Amygdala (tissue), 56 donors: ENCODE data around the gene NUP42.
"Not testable (repeated sequence)": the region's sequence is repeated elsewhere in the genome, so short reads cannot be mapped to it uniquely, and the experiment has no call there.

ENCODE experiments used
- DNase-seq, 56 donors: peaks; one replicate each; lab custom pipeline; 2025; lab: John Stamatoyannopoulos, UW

Gene NUP42, protein sequence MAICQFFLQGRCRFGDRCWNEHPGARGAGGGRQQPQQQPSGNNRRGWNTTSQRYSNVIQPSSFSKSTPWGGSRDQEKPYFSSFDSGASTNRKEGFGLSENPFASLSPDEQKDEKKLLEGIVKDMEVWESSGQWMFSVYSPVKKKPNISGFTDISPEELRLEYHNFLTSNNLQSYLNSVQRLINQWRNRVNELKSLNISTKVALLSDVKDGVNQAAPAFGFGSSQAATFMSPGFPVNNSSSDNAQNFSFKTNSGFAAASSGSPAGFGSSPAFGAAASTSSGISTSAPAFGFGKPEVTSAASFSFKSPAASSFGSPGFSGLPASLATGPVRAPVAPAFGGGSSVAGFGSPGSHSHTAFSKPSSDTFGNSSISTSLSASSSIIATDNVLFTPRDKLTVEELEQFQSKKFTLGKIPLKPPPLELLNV

GRCh38 chr7:23181684-23182553, at the start of gene NUP42:
TSS of gene NUP42 (plus strand) at chr7:23182048. CDS start at chr7:23182086, 38 bp downstream.
- DNase-seq = peak; percentile 59 to 94 (median 87)

- DNase-seq = no peak
These were observed 48.1 kb upstream of the NUP42 start for GRCh38 chr7:23133797-23134196.

- no peak for DNase-seq
These were observed 46.1 kb upstream of the NUP42 start for GRCh38 chr7:23135755-23136154.

DNA sequence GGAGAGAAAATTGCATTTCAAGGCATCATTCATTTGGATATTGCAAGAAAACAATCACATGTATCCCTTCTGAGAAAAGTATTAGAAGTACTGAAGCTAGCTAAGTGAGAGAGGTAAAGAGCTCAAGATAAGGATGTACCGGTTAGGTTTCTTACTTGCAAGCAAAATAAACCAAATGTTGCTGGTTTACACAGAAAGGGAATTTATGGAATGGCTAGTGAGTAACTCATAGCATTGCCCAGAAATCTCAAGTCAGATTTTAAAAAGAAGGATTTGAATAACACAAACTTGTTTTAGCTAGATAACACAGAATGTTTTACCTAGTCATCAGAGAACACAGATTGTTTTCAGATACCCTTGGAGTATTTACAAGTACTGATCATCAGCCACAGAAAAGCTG, 45.6 kb upstream of the NUP42 start:
- DNase-seq = no peak

DNA sequence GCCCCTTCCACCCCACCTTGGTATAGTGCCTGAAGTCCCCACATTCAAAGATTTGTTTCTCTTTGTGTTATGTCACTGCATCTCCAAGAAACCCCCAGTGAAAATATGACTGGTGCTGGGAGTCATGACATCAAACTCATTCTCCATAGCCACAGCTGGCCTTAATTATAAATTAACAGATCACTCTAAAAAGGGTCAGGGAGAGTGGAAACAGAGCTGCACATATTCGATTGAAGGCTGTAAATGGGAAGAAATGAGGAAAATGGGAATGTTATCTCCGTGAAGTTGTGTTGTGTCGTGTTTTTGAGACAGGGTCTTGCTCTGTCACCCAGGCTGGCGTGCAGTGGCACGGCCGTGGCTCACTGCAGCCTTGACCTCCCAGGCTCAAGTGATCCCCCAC, 24.2 kb upstream of the NUP42 start:
- no peak for DNase-seq

GRCh38 chr7:23158546-23158945, 23.3 kb upstream of the NUP42 start:
- no peak for DNase-seq

DNA sequence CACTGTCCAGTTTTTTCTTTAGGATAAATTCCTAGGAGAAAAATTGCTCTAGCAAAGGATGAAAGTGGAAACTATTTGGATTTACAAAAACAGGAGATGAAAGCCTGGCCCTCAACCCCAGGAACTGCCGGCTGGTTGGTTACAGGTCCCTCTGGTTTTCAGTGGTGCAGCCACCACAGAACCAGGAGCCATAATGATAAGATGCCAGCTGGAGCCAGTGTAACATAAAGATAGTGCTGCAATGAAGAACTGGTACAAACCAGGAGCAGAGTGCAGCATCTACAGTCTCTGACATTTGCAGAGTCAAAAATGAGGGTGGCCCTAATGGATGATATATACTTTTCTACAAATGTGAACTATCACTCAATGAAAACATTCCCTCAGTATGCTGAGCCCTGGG, 20.4 kb upstream of the NUP42 start:
- DNase-seq = no peak

DNA sequence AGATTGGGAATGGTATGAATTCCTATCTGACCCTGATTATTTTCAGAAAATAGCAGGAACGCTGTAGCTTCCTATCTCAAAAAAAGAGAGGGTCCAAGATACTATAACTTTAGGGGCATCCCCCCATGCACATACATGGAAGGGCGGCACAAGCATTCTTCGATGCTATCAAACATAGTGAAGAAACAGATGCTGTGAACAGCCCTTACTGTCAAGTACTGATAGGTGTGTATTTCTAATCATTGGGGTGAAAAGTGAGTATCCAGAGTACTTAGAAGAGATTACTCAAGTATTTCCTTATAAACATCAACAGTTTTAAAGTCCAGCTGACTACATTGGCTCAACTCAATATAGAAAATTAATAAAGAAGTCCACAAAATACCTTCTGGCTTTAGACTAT, 17.0 kb upstream of the NUP42 start:
- DNase-seq = no peak

DNA sequence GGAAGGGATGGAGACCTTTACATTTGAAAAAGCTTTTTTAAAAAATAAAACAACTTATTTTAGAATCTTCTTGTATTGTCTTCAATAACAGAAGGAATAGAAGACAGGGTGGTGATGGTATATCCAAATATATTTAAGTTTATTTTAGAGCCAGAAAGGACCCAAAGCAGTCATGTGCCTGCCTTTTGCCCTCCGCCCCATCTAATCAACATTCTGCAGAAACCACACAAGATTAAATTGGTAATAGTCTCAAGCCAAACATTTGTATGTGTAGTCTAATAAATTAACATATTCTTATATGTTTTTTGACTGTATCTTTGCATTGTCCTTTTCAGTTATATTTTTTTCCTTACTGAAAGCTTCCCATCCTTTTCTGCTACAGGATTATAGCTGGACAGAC, 16.5 kb upstream of the NUP42 start:
- no peak for DNase-seq

GRCh38 chr7:23167691-23168090, 14.2 kb upstream of the NUP42 start:
- no peak for DNase-seq

DNA sequence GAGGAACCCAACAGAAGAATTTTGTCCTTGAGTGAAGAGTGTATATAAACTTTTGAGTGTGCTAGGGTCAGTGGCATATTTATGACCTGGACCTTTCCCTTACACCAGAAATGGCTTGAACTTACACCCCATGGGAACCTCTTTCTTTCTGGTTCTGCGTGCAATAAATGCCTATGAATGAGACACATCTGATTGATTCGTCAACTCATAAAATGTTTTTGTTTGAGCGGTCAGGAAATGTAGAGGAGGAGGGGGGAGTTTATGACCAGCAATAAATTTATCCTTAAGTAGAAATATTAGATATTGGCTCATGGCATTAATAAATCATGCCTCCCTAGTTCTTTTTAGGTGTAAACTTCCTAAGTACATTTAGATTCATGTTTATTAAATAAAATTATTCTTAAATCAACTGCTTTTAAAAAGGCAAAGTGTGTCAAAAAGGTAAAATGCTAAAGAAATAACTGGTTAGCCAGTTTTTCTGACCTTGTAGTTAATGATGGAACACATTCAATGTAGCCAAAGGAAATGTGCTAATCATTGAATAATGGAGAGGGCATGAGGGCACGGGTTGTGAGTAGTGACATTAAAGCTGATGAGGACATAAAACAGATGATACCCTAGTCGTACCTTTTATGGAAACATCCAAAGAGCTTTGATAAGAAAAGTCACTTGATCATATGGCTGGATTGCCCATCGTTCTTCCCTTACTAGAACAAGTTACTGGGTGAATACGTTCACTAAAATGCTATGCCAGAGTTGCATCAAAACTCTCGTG, 13.6 kb upstream of the NUP42 start:
- DNase-seq = no peak

- DNase-seq = no peak
These were observed 5.9 kb upstream of the NUP42 start for GRCh38 chr7:23175938-23176337.

DNA sequence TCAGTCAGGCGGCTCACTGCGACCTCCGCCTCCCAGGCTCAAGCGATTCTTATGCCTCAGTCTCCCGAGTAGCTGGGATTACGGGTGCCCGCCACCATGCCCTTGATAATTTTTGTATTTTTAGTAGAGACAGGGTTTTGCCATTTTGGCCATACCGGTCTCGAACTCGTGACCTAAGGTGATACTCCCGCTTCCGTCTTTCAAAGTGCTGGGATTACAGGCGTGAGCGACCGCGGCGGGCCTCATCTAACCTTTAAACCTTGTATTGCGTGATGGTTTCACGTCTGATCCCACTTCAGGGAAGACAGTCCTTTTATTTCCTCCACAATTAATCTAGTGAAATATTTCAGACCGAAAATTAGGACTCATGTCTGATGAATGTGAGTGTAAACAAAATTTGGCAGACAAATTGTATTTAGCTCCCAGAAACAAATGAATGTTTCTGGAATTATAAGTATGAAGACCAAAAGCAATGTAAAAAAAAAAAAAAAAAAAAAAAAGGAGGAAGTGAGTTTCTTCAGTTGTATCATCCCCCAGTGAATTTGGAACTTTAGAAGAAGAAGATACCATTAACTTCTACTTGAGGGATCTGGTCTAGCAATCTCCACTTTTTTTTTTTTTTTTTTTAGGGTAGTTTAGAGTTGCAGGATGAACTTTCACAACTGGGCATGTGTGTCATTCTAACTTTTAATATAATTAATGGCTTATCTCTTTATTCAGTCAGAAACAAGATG, 1.6 kb downstream of the NUP42 start:
- DNase-seq = no peak

- no peak for DNase-seq
These were observed 2.4 kb downstream of the NUP42 start for GRCh38 chr7:23184291-23184690.

GRCh38 chr7:23184709-23185359, 3.0 kb downstream of the NUP42 start:
- peak in 37 of 56 donors; percentile 2 to 85 (median 30) for DNase-seq

DNA sequence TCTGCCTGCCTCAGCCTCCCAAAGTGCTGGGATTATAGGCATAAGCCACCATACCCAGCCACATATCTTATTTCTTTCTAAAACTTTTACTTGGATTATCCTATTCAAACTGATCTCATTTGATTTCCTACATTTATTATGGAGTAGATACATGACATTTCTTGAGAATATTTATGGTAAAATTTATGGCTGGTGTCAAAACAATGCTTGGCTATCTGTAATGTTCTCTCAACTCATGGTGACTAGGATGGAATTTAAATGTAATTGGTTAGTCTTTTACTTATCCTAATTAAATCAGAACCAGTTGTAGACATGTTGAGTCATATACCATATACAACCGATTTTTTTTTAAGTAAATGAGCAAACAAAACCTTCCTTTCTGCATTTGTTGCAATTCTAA, 4.1 kb downstream of the NUP42 start:
- DNase-seq = no peak

DNA sequence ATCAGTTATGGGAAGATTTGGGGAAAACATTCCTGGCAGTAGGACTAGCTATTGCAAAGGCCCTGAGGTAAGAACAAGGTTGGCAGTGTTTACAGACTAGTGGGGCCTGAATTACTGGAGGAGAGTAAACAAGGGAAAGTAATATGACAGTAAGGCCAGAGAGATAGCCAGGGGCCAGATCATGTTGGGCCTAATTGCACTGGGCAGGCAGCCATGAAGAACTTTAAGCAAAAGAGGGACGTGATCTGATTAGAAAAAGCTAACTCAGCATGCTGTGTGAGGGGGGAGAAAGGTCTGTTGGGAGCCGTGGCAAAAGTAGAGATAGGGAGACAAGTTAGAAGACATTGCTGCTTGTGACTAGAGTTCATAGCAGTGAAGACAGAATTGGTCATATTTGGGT, 9.2 kb downstream of the NUP42 start:
- DNase-seq = no peak

DNA sequence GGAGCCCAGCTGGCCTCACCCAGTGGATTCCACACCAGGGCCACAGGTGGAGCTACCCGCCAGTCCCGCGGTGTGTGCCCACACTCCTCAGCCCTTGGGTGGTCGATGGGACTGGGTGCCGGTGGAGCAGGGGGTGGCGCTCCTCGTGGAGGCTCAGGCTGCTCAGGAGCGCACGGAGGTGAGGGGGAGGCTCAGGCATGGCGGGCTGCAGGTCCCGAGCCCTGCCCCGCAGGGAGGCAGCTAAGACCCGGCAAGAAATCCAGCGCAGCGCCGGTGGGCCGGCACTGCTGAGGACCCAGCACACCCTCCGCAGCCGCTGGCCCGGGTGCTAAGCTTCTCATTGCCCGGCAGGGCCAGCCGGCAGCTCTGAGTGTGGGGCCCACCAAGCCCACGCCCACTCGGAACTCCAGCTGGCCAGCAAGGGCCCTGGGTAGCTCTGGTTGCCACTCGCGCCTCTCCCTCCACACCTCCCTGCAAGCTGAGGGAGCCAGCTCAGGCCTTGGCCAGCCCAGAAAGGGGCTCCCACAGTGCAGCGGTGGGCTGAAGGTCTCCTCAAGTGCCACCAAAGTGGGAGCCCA, 11.9 kb downstream of the NUP42 start:
- not testable (repeated sequence) for DNase-seq

DNA sequence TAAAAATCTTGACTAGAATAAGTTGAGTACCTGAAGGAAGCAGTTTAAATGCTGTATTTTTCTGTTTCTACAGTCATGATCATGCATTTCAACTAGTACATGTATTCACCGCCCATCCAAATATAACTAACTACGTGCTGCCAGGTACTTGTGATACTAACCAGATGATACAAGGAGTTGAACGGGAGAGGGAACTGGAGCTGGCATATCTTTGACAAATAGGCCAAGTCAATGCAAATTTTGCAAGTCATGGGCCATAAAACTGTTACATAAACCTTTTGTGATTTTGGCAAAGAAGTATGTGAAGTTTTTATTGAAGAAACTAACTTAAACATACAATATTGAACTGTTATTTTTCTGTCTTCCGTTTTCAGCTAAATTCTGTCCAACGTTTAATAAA, 14.5 kb downstream of the NUP42 start:
- no peak for DNase-seq
